GM12878 (cell line): ENCODE data around the gene RTP5.
"Not testable (repeated sequence)": the region's sequence is repeated elsewhere in the genome, so short reads cannot be mapped to it uniquely, and the experiment has no call there.

ENCODE experiments used
- CTCF ChIP-seq, 3 experiments: IDR thresholded peaks in 2 of 3; conservative IDR thresholded peaks in 1 of 3; 2 replicates each; pipeline ENCODE4 v1.5.1; 2011; ENCODE audit warnings: low read depth in 3 of 3, low read length in 3 of 3, mild to moderate bottlenecking in 3 of 3, control low read depth in 2 of 3, moderate library complexity in 2 of 3, inconsistent platforms in 1 of 3, mixed read lengths in 1 of 3; ENCODE audit not compliant: control insufficient read depth in 2 of 3, insufficient read depth in 1 of 3; ENCODE audit errors: extremely low read depth in 1 of 3
- FOXM1 ChIP-seq: IDR thresholded peaks from 2 replicates; pipeline ENCODE4 v1.6.1; 2012; ENCODE audit warnings: low read depth, mild to moderate bottlenecking, inconsistent platforms, low read length, moderate library complexity
- HDAC6 ChIP-seq: fragments of 200-600 bp; sonication (generic); IDR thresholded peaks from one replicate; pipeline ENCODE4 v1.8.0; 2017; ENCODE audit warnings: antibody characterized with exemption; ENCODE audit not compliant: unreplicated experiment
- IKZF1 ChIP-seq: fragments of 450-650 bp; conservative IDR thresholded peaks from 2 replicates; pipeline ENCODE4 v1.6.1; 2017; ENCODE audit warnings: antibody characterized with exemption, mild to moderate bottlenecking
- NBN ChIP-seq: fragments of 450-650 bp; IDR thresholded peaks from 2 replicates; pipeline ENCODE4 v1.6.1; 2016
- PML ChIP-seq: IDR thresholded peaks from 2 replicates; pipeline ENCODE4 v1.6.1; 2012; ENCODE audit warnings: low read length, inconsistent platforms
- POLR2A ChIP-seq: IDR thresholded peaks from 2 replicates; pipeline ENCODE4 v1.6.1; 2011; ENCODE audit warnings: low read depth, mild to moderate bottlenecking, low read length
- RFX5 ChIP-seq: IDR thresholded peaks from 2 replicates; pipeline ENCODE4 v1.6.1; 2011; ENCODE audit warnings: low read depth, low read length, improper control_type of control experiment
- SKIL ChIP-seq: fragments of 450-650 bp; IDR thresholded peaks from 2 replicates; pipeline ENCODE4 v1.6.1; 2017; ENCODE audit warnings: mild to moderate bottlenecking, low read depth, inconsistent platforms; ENCODE audit not compliant: poor library complexity, severe bottlenecking
- SMARCA5 ChIP-seq: fragments of 450-650 bp; IDR thresholded peaks from 2 replicates; pipeline ENCODE4 v1.6.1; 2017; ENCODE audit warnings: mild to moderate bottlenecking
- SMC3 ChIP-seq: IDR thresholded peaks from 2 replicates; pipeline ENCODE4 v1.6.1; 2011; ENCODE audit warnings: low read length, improper control_type of control experiment, borderline replicate concordance
- ZBTB4 ChIP-seq: fragments of 450-650 bp; formaldehyde crosslinking; IDR thresholded peaks from 2 replicates; pipeline ENCODE4 v1.4.0; 2022; ENCODE audit warnings: mild to moderate bottlenecking, moderate library complexity
- ZBTB40 ChIP-seq: fragments of 450-650 bp; IDR thresholded peaks from 2 replicates; pipeline ENCODE4 v1.6.1; 2016; ENCODE audit warnings: mild to moderate bottlenecking, moderate library complexity, borderline replicate concordance
- ZNF207 ChIP-seq: fragments of 450-650 bp; IDR thresholded peaks from 2 replicates; pipeline ENCODE4 v1.6.1; 2014; ENCODE audit warnings: antibody characterized with exemption, mild to moderate bottlenecking, borderline replicate concordance

GRCh38 chr2:241833756-241834526 lies 35.6 kb upstream of the RTP5 start:
- TF ChIP-seq ZBTB4 (CRISPR knock-in tag); HDAC6; CTCF (IDR thresholded peaks at IDR 0.05 in 2 of 3, conservative IDR thresholded peaks at IDR 0.05 in 1 of 3; ENCODE audit: control insufficient read depth in 2 of 3, extremely low read depth in 1 of 3, insufficient read depth in 1 of 3, low read depth in 3 of 3, low read length in 3 of 3); IKZF1; ZNF207; ZBTB40; SMC3; POLR2A; FOXM1; SMARCA5; SKIL; RFX5; PML; NBN: not testable (repeated sequence)
